GM19463 (cell line): ENCODE results near the gene ARPC4.
"Not testable (repeated sequence)": the region's sequence is repeated elsewhere in the genome, so short reads cannot be mapped to it uniquely, and the experiment has no call there.

Experiments used
- ATAC-seq: cut with Tn5 transposase; IDR thresholded peaks from one replicate; pipeline ENCODE4 v1.9.1; 2021; ENCODE audit warnings: mild to moderate bottlenecking, moderate library complexity; ENCODE audit not compliant: unreplicated experiment

The ARPC4 gene

DNA sequence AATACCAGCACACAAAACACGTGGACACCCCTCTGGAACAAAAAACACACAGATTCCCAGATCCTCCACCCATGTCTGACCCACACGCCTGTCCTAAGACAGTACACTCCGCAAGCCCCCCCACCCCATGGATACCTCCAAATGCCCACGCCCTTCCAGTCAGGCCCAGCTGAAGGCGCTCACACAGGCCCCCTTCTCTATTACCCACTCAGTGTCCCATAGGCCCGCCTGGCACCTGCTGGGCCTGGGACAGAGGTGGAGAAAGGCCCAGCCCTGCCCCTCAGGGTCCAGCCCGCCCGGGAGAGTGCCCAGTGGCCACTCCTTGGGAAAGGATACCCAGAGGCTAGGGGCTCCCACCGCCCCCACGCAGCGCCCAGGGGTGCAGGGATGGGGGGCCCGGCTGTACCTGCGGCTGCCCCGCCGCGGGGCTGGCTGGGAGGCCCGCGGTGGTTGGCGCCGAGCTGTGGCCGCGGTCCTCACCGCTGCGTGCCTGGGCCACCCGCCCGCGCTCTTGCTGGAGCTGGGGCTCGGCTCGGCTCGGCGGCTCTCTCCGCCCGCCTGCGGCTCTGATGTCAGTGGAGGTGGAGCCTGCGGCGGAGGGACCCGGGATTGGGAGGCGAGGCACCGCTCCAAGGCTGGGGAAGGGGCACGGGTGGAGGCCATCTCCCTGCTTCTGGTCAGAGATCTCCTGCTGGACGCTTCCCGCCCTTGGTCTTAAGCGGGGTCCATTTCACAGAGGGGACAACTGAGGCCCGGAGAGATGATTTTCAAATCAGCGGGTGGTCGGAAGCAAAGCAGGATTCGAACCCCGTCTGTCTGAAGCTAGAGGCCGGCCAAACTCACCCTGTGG lies 23.2 kb upstream of the ARPC4 start, which contains the start of gene CAMK1:
CAMK1 (minus strand) TSS at position 522 of the 850 bp plus-strand sequence. CDS start 2,198 bp downstream, outside the sequence.
- peak; percentile 63 for ATAC-seq

DNA sequence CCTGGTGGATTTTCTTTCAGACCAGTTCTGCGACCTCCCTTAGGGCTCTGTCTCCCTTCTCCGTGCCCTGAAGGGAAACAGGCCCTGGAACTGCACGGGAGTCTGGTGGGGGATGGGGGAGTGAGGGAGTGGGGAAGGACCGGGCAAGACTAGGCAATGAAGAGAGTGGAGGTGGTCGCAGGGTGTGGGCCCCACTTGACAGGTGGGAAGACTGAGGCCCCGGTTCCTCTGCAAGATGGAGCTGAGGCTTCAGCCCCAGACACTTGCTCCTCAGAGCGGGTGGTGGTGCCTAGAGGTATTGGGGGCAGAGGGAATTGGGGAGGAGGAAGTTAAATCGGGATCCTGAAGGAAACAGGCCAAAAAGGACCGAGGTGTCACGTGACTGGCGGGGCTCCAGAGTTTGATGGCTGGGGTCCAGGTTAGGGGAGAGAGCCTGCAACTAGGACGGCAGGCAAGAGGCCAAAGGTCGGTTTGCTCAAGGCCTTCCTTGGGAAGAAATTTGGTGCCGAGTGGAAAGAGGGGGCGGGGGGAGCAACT lies 22.5 kb upstream of the ARPC4 start:
- ATAC-seq: no peak

DNA sequence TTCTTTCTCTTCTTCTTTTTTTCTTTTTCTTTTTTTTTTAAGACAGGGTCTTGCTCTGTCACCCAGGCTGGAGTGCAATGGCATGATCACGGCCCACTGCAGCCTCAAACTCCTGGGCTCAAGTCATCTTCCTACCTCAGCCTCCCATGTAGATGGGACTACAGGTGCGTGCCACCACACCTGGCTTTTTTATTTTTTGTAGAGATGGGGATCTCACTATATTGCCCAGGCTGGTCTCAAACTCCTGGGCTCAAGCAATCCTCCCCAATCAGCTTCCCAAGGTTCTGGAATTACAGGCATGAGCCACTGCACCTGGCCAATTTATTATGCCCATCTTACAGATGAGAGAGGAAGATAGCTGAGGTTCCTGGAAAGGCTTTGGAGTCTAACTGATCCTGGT lies 21.9 kb upstream of the ARPC4 start:
- not testable (repeated sequence) for ATAC-seq

- ATAC-seq: no peak
Observed at GRCh38 chr3:9776896-9777693, 15.8 kb upstream of the ARPC4 start.

GRCh38 chr3:9777694-9778021 lies 15.2 kb upstream of the ARPC4 start:
- ATAC-seq: no peak

DNA sequence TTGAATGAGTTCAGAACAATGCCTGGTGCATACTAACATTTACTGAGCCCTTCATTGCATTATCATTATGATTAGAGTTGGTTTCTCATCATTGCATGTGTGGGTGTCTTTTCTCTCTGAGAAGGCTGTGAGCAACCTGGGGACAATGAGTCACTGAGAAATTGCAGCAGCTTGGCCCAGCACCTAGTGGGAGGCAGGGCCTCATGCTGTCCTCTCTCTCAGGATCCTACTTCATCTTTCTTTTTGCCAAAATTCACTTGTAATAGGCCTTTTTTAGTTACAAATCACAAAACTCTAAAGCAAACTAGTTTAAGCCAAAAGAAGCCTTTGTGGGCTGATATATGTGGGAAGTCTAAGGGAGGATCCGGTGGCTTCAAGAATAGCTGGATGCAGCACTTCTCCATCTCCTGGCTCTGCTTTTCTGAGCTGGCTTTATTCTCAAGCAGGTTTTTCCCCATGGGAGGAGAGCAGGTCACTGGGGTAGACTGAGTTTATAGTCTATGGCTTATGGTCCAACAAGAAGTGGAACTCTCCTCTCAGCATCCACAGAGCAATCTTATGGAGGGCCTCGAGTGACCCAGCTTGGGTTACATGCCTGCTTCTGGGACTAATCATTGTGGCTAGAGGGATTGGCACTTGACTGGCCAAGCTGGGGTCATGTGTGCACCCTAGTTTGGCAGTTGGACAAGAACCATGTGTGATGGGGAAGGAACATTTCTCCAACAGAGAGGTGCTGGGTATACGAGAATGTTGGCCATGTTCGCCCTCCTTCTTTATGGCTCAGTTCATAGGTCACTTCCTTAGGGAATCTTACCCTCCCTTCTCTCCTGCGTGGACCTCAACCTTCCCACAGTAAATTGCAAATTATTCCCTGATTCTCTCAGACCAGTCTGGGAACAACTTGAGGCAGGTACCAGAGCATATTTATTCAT lies 14.5 kb upstream of the ARPC4 start:
- no peak for ATAC-seq

DNA sequence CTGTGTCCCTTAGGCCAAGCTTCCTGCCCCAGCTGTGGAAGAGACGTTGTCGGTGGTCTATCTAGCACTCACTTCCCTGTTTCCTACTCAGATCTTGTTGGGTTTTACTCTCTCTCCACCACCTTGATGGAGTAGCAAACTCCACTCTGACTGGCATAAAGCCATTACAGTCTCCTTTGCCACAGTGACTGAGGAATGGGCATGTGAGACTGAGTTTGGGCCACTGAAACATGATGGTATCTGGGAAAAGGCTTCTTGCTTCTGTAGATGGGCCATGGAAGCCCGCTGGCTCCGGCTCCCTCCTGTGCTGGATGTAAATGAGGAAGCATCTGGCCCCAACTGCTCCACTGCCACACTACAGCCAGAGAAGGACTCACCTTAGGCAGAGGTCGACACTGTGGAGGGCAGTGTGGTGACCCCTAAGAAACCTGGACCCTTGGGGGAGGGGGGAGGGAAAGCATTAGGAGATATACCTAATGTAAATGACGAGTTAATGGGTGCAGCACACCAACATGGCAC lies 13.7 kb upstream of the ARPC4 start:
- ATAC-seq: no peak

DNA sequence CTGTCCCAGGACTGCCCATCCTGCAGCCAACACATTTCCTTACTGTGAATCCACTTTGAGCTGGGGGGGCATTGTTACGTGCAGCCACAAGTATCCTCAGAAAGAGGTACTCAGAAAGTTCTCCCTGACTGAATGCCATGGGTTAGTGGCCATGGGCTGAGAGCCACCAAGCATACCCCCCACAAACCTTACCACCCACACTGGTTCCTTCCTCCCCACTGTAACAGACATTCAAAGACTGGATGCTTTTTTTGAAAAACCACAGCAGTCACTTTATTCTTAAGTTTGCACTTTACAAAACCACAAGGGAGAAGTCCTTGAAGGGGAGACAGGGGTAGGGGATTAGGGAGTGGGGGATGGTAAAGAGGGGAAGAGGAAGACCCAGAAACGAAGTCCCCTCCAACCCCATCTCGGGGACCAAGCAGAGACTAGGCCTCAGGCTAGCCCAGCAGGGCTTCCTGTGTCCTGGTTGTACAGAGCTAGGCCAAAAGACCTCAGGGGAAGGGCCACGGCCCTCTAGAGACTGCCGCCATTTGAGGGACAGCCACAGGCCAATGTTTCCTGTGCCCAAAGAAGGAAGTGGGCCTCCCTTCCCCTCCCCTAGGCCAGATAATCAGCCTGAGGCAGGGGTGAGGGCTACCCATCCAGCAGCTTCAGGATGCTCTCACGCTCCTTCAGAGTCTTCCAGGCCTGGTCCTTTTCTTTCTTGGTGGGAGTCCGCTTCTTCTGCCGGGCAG lies 13.0 kb upstream of the ARPC4 start:
- ATAC-seq: peak; percentile 61

- ATAC-seq: no peak
Observed at GRCh38 chr3:9780458-9780812, 12.4 kb upstream of the ARPC4 start.

GRCh38 chr3:9780910-9781309 lies 12.0 kb upstream of the ARPC4 start:
- ATAC-seq: no peak

GRCh38 chr3:9781551-9781950 lies 11.3 kb upstream of the ARPC4 start:
- no peak for ATAC-seq

- no peak for ATAC-seq
Observed at GRCh38 chr3:9781978-9782603, 10.8 kb upstream of the ARPC4 start.

DNA sequence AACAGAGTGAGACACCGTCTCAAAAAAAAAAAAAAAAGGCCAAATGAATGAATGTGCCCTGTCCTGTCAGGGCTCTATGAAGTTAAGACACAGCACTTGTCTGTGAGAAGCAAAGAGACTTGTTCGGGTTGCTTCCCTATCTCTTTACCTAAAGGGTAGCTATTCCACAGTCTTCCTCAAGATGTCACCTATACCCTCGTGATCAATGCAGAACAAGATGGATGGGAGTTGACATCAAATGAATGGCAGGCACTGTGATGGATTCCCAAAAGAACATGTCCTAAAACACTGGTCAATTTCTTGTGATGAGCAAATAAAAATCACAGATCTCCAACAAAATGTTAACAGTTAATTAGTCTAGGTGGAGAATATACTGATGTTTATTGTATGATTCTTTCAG lies 10.1 kb upstream of the ARPC4 start:
- no peak for ATAC-seq

DNA sequence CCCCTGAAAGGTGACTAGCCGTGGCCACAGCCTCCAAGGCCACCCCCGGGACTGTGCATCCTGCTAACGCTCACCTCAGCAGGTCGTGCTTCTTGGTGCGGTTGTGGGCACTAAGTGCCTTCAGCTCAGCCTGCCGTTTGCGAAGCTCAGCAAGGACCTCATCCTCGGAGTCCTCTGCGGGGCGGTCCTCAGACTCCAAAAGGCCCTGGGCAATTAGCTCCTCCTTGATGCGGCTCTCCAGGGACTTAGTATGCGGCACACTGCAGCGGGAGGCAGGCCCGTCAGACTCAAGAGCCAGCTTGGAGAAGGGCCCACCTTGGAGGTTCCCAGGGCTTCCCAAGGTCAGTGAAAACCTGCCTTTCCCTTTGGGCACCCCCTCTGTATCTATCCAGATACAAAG lies 8.9 kb upstream of the ARPC4 start:
- ATAC-seq: no peak

DNA sequence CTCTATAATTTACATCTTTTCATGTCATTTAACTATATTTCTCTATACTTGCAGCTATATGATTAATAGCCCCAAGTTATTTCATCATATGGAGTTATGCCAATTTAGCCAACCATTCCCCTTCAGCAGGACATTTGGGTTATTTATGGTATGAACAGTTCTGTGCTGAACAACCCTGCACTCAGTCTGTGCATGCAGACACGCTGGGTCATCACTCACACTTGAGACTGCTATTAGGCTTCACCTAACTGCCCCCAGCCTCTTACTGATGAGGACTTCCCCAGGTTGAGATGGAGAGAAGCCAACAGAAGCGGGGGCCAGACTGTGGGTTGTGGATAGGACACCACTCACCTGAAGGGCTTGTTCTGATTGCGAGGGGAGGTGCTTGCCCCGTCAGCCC lies 7.9 kb upstream of the ARPC4 start:
- no peak for ATAC-seq

GRCh38 chr3:9785602-9786001 lies 7.3 kb upstream of the ARPC4 start:
- ATAC-seq: no peak

DNA sequence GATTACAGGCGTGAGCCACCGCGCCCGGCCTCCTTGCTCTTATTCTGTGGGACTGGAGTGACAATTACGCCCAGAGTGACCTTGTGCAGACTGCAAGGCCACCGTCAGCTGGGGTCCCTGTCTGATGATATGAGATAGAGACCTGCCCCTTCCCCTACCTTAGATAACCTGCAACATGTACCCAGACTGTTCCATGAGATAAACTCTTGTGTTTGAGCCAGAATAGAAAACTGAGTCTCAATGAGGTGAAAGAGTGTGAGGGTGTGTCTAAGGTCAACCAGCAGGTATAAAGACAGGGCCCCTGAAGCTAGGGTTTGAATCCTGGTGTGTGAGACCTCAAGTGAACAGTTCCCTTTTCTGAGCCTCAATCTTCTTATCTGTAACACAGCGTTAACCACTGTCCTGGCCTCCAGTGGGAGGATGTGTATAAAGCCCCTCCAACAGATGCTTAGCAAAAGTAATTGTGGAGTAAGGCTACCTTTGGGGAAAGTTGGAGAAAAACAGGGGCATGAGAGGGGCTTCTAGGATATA lies 6.6 kb upstream of the ARPC4 start:
- ATAC-seq: no peak

DNA sequence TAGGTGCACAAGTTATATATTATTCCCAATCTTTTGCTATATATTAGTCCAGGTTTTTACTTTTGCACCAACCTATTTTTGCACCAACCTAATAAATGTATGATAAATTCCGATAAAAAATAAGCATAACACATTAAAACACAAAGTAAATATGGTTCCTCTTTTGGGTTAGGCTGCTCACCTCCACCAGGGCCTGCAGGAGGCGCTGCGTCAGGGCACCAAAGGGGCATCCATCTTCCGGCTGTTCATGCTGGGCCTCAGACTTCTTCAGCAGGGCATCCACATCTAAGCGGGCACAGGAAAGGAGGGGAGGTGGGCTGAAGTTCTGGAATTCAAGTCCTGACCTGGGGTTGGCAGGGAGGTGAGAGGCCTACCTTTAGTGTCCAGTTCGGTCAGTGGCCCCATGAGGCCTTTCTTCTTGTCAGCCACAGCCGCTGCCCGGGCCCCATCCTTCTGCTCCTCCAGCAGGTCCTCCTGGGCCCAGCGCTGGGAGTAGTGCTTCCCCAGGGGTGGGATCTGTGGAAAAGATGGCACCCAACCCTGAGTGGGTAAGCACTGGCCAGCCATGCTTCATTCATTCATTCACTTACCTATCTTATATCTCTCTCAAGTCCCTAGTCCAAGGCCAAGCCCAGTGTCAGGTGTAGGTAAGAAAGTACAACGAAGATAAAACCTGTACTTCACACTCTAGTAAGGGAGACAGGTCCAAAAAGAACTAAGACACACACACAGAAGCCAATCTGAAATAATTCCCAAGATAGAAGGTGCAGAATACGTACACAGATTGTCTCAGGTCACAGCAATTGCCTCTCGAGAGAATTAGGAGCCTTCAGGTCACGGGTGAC lies 5.8 kb upstream of the ARPC4 start:
- ATAC-seq: no peak
